ENCODE measurements around the gene C1orf50.

DNA sequence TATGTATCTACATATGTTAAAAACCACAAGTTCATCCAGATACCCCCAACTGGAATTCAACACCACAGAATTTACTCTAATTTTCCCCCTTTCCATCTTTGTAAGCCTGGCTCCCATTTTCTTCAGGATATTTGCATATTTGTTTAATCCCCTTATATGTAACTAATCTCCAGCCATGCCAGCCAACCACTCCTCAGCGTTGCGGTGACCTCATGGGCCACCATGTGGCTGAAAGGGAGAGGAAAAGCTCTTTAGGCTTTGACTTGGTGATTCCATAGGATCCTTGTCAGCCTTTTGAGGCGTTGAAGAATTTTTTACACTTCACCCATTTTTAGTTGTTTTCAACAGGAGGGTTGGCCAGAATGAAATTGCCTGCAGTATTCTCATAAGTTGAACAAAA lies 37.0 kb upstream of the C1orf50 start:
- TF ChIP-seq, protein P1, sequence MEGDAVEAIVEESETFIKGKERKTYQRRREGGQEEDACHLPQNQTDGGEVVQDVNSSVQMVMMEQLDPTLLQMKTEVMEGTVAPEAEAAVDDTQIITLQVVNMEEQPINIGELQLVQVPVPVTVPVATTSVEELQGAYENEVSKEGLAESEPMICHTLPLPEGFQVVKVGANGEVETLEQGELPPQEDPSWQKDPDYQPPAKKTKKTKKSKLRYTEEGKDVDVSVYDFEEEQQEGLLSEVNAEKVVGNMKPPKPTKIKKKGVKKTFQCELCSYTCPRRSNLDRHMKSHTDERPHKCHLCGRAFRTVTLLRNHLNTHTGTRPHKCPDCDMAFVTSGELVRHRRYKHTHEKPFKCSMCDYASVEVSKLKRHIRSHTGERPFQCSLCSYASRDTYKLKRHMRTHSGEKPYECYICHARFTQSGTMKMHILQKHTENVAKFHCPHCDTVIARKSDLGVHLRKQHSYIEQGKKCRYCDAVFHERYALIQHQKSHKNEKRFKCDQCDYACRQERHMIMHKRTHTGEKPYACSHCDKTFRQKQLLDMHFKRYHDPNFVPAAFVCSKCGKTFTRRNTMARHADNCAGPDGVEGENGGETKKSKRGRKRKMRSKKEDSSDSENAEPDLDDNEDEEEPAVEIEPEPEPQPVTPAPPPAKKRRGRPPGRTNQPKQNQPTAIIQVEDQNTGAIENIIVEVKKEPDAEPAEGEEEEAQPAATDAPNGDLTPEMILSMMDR (IDR thresholded peaks at IDR 0.05 in 4 of 5, conservative IDR thresholded peaks at IDR 0.05 in 1 of 5): no peak
- no peak for TF ChIP-seq POLR2A (IDR thresholded peaks at IDR 0.05)
